Thyroid gland (tissue), 4 donors: ENCODE measurements around the gene ABCC10. TPM values are rescaled to one million over a fixed set of nuclear protein-coding genes. Genes with fewer than 3 reads are reported as not detected.
"Not testable (repeated sequence)": the region's sequence is repeated elsewhere in the genome, so short reads cannot be mapped to it uniquely, and the experiment has no call there.

ENCODE experiments used
- DNase-seq, 2 donors: peaks; one replicate each; pipeline ENCODE4 v3.0.0-alpha.2; 2019
- H3K27ac ChIP-seq, 3 donors: fragments of 200-600 bp; sonication (generic); 1 replicate in 2 of 3; 2 replicates in 1 of 3; pipeline ENCODE4 v1.5.1; 2016 to 2019; ENCODE audit warnings: mild to moderate bottlenecking in 1 of 3, moderate library complexity in 1 of 3
- H3K27me3 ChIP-seq: fragments of 200-600 bp; sonication (generic); one replicate; pipeline ENCODE4 v1.5.1; 2019
- H3K36me3 ChIP-seq, 2 donors: fragments of 200-600 bp; sonication (generic); one replicate each; pipeline ENCODE4 v1.5.1; 2016 to 2019
- H3K4me1 ChIP-seq, 2 donors: fragments of 200-600 bp; sonication (generic); one replicate each; pipeline ENCODE4 v1.5.1; 2017 to 2019
- H3K4me3 ChIP-seq, 3 donors: fragments of 200-600 bp; sonication (generic); replicated peaks in 1 of 3; 1 replicate in 2 of 3; 2 replicates in 1 of 3; pipeline ENCODE4 v1.5.1; 2016; ENCODE audit warnings: mild to moderate bottlenecking in 1 of 3
- H3K9me3 ChIP-seq: fragments of 200-600 bp; sonication (generic); one replicate; pipeline ENCODE4 v1.5.1; 2017
- POLR2A ChIP-seq, 2 donors: fragments of 450-650 bp; IDR thresholded peaks; one replicate each; pipeline ENCODE4 v1.6.1; 2017; ENCODE audit warnings: antibody characterized with exemption in 2 of 2, mild to moderate bottlenecking in 2 of 2, moderate library complexity in 1 of 2
- WGBS, 2 donors: methylation state at CpG; one replicate each; pipeline ENCODE4 v1.1.5; 2017; 5-methylcytosine and 5-hydroxymethylcytosine counted together
- intact Hi-C: fragments of 100-400 bp; cut with DNase I; formaldehyde crosslinking; loops from one replicate; pipeline ENCODE4 v1.15.1; 2023
- total RNA-seq, 4 donors: library from RNA; depleted of rRNA; stranded (reverse); fragments of >200 nt; gene quantifications; one replicate each; pipeline ENCODE4 v1.2.3, GENCODE V29; 2016
- TF ChIP-seq, protein P1 (sequence below), 6 experiments: fragments of 200-600 bp in 3 of 6; fragments of 450-650 bp in 3 of 6; sonication (generic) in 3 of 6; IDR thresholded peaks; one replicate each; pipeline ENCODE4 v1.5.1; 2016 to 2019; ENCODE audit warnings: antibody characterized with exemption in 6 of 6, mild to moderate bottlenecking in 2 of 6, inconsistent platforms in 1 of 6, moderate library complexity in 1 of 6

ABCC10 gene
- total RNA-seq, 4 donors from 2014 or later: 10.5 to 24.3 (median 19.3) TPM

DNA sequence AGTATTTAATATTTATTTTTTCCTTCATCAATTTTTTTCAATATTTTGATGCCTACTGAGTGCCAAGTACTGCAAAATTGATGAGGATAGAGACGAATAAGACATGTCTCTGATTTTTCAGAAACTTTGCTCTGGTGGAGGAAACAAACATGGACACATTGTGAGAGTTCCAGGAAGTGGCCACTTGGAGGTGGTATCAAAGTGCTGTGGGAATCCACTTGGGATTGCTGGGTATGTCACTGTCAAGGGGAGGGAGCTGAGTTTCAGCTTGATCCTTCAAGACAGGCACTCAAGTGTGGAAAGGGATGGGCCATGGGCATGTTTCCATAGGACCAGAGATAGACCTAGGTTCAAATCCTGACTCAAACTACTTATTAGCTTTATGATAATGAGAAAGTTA, 24.5 kb upstream of the ABCC10 start:
- Histone ChIP-seq H3K27me3 (no peaks in the 10 kb centered on the region), H3K27ac (no peak overlapping the region), H3K36me3 (no peaks in the 10 kb centered on the region), H3K9me3 (no peaks in the 10 kb centered on the region), H3K4me1 (no peaks in the 10 kb centered on the region), H3K4me3 (no peak overlapping the region)
- no peak for DNase-seq
- WGBS, 2 donors: 76 to 88% methylated on average over 1 of the region's 1 CpG
- no peak for TF ChIP-seq POLR2A (IDR thresholded peaks at IDR 0.05)
- TF ChIP-seq, protein P1, sequence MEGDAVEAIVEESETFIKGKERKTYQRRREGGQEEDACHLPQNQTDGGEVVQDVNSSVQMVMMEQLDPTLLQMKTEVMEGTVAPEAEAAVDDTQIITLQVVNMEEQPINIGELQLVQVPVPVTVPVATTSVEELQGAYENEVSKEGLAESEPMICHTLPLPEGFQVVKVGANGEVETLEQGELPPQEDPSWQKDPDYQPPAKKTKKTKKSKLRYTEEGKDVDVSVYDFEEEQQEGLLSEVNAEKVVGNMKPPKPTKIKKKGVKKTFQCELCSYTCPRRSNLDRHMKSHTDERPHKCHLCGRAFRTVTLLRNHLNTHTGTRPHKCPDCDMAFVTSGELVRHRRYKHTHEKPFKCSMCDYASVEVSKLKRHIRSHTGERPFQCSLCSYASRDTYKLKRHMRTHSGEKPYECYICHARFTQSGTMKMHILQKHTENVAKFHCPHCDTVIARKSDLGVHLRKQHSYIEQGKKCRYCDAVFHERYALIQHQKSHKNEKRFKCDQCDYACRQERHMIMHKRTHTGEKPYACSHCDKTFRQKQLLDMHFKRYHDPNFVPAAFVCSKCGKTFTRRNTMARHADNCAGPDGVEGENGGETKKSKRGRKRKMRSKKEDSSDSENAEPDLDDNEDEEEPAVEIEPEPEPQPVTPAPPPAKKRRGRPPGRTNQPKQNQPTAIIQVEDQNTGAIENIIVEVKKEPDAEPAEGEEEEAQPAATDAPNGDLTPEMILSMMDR (IDR thresholded peaks at IDR 0.05): no peak
- intact Hi-C loops: no loop called here

DNA sequence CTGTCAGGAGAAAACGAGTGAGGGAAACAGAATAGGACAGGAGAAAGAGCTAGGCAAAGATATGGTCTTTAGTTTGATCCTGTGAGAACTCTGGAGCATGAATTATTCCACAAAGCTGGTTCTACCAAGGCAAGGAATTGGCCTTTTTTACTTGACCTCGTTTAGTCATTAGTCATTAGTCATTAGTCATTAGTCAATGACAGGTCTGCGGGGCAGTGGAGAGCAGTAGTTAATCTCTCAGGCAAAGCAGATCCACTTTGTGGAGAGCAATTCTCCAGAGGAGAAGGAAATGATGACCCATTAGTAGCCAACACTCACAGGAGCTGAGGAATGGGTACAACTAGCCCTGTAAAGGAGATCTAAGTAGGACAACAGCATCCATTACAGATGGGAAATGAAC, 22.0 kb upstream of the ABCC10 start:
- H3K27ac ChIP-seq: no peak overlapping the region
- H3K9me3 ChIP-seq: no peaks in the 10 kb centered on the region
- no peaks in the 10 kb centered on the region for H3K27me3 ChIP-seq
- no peak for DNase-seq
- H3K36me3 ChIP-seq: no peaks in the 10 kb centered on the region
- H3K4me3 ChIP-seq: no peak overlapping the region
- no peaks in the 10 kb centered on the region for H3K4me1 ChIP-seq
- intact Hi-C loops: no loop called here
- no peak for TF ChIP-seq POLR2A (IDR thresholded peaks at IDR 0.05)
- TF ChIP-seq, protein P1 (IDR thresholded peaks at IDR 0.05): no peak
- WGBS, 2 donors: 55 to 64% methylated on average over 3 of the region's 3 CpGs

DNA sequence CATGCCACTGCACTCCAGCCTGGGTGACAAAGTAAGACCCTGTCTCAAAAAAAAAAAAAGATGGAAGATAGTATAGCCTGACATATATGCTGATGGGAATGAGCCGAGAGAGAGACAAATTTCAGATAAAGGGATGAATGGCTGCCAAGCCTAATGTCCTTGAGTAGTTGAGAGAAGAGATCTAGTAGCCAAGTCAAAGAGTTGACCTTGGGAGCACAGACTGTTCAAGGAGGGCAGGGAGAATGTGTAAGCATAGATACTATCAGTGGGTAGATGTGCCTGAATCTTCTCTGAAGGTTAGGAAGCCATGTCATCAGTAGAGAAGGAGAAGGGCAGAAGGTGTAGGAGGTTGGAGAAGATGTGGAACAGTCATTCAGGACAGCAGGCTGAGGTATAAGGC, 20.0 kb upstream of the ABCC10 start:
- Histone ChIP-seq H3K9me3 (no peaks in the 10 kb centered on the region), H3K36me3 (no peaks in the 10 kb centered on the region), H3K27ac (no peak overlapping the region), H3K4me1 (no peaks in the 10 kb centered on the region), H3K4me3 (no peak overlapping the region), H3K27me3 (no peaks in the 10 kb centered on the region)
- 80 to 89% methylated on average over 1 of the region's 1 CpG for WGBS, 2 donors
- TF ChIP-seq POLR2A (IDR thresholded peaks at IDR 0.05): no peak
- TF ChIP-seq, protein P1 (IDR thresholded peaks at IDR 0.05): no peak
- intact Hi-C loops: no loop called here
- no peak for DNase-seq

DNA sequence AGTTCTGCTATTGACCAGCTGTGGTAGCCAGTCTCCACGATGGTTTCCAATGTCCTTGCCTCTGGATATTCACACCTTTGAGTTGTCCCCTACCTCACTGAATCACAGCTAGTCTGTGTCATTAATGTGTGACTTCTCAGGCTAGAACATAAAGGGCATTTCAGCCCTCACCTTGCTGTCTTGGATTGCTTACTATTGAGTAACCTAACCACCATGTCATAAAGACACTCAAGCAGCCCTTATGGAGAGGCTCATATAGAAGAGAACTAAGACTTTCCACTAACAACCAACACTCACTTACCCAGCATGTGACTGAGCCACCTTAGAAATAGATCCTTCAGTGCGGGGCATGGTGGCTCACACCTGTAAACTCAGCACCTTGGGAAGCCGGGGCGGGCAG, 19.1 kb upstream of the ABCC10 start:
- TF ChIP-seq POLR2A (IDR thresholded peaks at IDR 0.05): no peak
- TF ChIP-seq, protein P1 (IDR thresholded peaks at IDR 0.05): no peak
- H3K36me3 ChIP-seq: no peaks in the 10 kb centered on the region
- intact Hi-C loops: no loop called here
- no peak overlapping the region for H3K27ac ChIP-seq
- no peaks in the 10 kb centered on the region for H3K27me3 ChIP-seq
- H3K4me1 ChIP-seq: no peaks in the 10 kb centered on the region
- no peaks in the 10 kb centered on the region for H3K9me3 ChIP-seq
- no peak overlapping the region for H3K4me3 ChIP-seq
- WGBS, 2 donors: 93 to 96% methylated on average over 2 to 4 of the region's 4 CpGs
- no peak for DNase-seq

DNA sequence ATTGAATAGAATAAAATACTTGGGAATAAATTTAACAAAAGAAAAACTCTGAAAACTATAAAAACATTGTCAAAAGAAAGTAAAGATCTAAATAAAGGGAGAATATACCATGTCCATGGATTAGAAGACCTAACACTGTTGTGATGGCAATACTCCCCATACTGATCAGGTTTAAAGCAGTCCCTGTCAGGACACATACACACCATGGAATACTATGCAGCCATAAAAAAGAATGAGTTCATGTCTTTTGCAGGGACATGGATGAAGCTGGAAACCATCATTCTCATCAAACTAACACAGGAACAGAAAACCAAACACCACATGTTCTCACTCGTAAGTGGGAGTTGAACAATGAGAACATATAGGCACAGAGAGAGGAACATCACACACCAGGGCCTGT, 16.6 kb upstream of the ABCC10 start:
- intact Hi-C loops, H3K4me1 ChIP-seq: not testable (repeated sequence)
- 91 to 95% methylated on average over 1 of the region's 1 CpG for WGBS, 2 donors

DNA sequence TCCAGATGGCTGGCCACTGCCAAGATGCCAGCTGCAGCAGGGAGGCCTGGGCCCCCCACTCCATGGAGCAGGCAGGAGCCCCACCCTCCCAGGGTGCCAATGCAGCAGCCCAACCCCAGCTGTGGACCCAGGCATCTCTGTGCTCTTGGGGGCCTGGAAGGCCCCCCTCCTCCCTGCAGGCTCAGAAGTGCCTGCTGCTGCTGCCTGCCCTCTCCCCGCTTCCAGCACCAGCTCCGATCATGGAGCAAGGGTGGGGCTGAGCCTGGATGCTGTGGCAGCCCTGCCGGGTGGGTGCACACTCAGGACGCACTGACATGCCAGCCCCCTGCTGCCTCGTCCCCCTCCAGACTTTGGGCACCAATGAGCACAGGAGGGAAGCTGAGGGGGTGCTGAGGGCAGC, 14.8 kb upstream of the ABCC10 start:
- Histone ChIP-seq H3K27ac (no peak overlapping the region), H3K4me3 (no peak overlapping the region), H3K4me1 (no peaks in the 10 kb centered on the region), H3K27me3 (no peaks in the 10 kb centered on the region), H3K9me3 (no peaks in the 10 kb centered on the region), H3K36me3 (no peaks in the 10 kb centered on the region)
- no peak for TF ChIP-seq POLR2A (IDR thresholded peaks at IDR 0.05)
- TF ChIP-seq, protein P1 (IDR thresholded peaks at IDR 0.05): no peak
- DNase-seq: no peak
- WGBS, 2 donors: 75% methylated on average over 2 of the region's 5 CpGs; no CpG with 5 or more reads in 1 of the 2 donors
- intact Hi-C loops: no loop called here

More for the DNA sequence above, 16.6 kb upstream of the ABCC10 start:
- not testable (repeated sequence) for H3K9me3 ChIP-seq, H3K27me3 ChIP-seq, H3K27ac ChIP-seq, DNase-seq, H3K36me3 ChIP-seq, H3K4me3 ChIP-seq
